ENCODE data around the gene GATAD2B.
"Not testable (repeated sequence)": the region's sequence is repeated elsewhere in the genome, so short reads cannot be mapped to it uniquely, and the experiment has no call there.

GATAD2B gene

DNA sequence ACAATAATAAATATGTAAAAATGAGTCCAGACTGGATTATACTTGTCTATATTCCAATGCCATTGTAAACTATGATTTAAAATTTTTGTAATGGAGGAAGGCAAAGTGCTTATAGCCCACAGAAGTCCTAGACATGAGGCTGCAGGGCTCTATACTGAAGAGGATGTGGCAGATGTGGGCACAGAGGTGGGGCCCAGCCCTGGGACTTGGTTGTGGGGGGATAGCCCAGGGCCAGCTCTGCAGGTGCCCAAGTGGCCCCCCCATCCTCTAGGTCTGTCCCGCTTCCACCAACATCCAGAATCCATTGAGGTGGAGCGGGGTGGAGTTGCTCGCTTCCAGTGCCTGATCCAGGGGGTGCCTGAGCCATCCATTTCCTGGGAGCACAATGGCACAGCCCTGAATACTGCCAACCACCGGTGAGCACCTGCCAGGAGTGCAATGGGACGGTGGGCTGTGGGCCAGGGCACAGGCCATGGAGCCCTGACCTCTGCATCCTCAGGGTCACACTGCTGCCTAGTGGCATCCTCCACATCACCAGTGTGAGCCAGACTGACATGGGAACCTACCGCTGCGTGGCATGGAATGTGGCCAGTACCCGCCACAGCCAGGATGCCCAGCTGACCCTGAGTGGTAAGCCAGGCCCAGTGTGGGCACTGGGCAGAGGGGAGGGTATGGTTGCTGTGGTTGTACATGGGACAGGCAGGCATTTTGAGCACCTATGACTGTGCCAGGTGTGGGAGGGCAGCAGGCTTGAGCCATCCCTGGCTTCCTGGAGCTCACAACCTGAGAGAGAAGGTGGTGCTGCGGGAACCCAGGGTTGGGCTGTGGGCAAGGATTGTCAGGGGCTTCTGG lies 126.6 kb downstream of the GATAD2B start:
- no peak for DNase-seq (ENCODE audit: low spot score)

DNA sequence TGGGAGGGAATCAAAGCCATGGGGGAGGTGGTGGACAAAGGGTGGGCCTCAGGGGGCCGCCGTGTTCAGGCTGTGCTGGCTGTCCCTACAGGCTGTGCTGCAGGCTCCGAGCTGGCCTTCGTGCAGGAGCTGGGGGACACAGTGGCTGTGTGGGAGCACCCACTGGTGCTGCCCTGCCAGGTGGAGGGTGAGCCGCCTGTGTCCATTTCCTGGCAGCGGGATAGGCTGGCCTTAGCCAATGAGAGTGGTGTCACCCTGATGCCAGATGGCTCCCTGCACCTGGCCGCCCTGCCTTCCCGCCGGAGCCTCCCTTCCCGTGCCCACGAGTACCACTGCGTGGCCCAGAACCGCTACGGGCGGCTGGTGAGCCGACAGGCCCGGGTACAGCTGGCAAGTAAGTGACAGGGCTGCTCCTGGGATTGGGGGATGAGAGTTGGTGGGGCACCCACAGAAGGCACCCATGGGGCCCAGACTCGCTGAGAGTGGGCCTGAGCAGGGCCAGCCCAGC lies 127.4 kb downstream of the GATAD2B start:
- DNase-seq (ENCODE audit: low spot score), result no peak

DNA sequence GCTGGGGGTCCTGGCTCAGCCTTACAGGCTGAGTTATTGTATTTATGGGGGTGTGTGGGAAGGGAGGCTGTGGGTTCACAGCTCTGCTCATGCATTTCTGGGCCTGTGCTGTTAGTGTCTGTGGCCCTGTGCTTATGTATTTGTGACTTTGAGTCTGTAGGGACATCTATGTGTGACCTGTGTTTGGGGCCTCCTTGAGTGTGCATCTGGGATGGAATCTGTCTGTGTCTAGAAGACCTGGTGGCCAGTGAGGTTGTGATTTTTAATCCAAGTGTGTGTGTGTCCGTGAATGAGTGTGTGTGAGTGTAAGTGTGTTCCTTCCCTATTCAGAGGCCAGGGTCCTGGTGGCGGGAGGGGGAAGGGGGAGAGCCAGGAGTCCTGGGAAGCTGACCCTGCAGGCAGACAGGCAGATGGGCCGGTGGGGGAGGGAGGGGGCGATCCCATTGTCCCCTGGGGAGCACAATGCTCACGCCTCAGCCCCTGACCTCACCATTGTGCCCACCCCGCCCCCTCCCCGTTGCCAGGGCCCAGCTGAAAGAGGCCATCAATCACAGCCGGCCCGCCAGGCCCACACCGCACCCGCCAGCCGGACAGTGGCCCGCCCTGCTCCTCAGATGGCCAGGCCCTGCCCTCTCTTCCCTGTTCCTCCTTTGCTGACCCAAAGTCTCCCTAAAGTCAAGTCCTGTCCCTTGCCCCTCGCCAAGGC lies 128.0 kb downstream of the GATAD2B start:
- no peak for DNase-seq (ENCODE audit: low spot score)

GRCh38 chr1:153793973-153794615 lies 128.7 kb downstream of the GATAD2B start:
- no peak for DNase-seq (ENCODE audit: low spot score)

GRCh38 chr1:153793261-153793972 lies 129.4 kb downstream of the GATAD2B start:
- DNase-seq (ENCODE audit: low spot score), result no peak

GRCh38 chr1:153792631-153793041 lies 130.1 kb downstream of the GATAD2B start:
- DNase-seq (ENCODE audit: low spot score), result no peak

DNA sequence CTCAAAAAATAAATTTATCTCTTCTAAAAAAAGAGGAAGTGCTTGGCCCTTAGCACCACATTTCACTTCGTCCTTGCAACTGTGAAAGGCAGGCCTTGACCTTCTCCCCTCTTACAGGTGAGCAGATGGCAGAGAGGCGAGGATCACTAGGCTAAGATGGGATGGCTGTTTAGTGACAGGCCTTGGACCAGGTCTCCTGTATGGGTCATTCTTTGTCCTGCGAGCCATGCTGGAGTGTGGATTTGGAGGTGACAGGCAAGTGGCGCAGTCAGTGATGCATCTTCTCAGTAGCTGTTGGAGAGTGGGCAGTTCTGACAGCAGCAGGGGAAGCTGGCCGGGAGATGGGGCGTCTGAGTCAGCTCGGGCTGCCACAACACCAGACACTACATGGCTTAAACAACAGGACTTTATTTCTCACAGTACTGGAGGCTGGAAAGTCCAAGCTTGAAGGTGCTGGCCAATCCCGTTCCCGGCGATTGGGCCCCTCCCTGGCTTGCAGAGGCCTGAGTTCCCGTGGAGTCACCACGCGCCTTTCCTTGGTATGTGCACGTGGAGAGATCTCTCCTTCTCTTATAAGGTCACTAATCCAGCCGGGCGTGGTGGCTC lies 131.0 kb downstream of the GATAD2B start:
- no peak for DNase-seq (ENCODE audit: low spot score)

DNA sequence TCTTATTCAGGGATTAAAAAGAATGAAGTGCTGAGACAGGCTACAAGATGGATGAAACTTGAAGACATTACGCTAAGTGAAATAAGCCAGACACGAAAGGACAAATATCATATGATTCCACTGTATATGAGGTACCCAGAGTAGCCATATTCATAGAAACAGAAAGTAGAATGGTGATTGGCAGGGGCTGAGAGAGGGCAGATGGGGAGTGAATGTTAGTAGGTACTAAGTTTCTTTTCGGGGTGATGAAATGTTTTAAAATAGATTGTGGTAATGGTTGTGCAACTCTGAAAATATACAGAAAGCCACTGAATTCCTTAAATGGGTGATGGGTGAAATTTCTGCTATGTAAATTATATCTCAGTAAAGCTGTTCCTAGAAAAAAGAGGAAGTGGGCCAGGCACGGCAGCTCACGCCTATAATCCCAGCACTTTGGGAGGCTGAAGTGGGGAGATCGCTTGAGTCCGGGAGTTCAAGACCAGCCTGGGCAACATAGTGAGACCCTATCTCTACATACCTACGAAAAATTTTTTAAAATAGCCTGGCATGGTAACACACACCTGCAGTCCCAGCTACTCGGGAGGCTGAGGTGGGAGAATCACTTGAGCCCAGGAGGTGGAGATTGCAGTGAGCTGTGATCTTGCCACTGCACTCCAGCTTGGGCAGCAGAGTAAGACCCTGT lies 131.7 kb downstream of the GATAD2B start:
- DNase-seq (ENCODE audit: low spot score), result peak; percentile 32

DNA sequence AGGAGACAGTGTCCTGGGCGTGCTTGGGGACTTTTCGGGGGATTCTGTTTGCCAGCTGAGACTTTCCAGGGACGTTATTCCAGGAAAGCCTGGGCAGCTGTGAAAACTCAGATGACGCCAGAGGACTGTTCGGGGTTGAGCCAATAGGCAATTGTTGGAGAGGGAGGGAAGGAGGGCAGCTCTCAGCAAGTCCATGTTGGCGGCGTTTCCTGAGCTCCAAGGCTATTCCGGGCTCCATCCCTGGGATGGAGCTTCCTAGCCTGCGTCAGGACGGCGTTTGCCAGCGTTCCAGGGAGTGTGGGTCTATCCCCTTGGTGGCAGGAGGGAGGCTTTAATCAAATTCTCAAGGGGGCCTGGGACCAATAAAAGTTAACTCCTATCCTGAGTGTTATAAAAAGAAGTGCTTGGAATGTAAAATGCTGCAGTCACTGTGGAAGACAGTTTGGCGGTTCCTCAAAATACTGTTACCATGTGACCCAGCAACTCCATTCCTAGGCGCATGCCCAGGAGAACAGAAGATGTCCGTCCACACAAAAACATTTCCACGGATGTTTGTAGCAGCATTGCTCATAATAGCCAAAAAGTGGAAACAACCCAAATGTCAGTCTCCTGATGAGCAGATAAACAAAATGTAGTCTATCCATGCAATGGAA lies 132.3 kb downstream of the GATAD2B start:
- no peak for DNase-seq (ENCODE audit: low spot score)

DNA sequence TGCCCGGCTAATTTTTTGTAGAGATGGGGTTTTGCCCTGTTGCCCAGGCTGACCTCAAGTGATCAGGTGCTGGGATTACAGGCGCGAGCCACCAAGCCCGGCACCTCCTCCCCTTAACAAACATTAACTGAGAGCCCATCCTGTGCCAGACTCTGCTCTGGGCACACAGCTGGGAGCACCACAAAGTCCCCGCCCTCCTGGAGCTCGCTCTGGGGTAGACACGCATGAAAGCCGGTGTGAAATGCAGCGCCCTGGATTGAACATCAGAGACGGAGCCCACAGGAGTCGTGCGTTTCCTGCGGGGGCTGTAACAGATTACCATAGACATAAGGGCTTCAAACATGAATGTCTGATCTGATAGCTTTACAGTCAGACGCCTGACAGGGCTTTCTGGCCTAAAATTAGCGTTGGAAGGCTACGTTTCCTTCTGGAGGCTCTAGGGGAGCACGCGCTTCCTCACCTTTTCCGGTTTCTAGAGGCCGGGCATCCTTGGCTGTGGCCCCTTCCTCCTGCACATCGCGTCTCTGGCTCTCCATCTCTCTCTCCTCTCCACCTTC lies 133.2 kb downstream of the GATAD2B start:
- no peak for DNase-seq (ENCODE audit: low spot score)

- no peak for DNase-seq (ENCODE audit: low spot score)
These were observed 136.6 kb downstream of the GATAD2B start for GRCh38 chr1:153786038-153786790.

- DNase-seq (ENCODE audit: low spot score), result peak; percentile 93
These were observed 139.3 kb downstream of the GATAD2B start for GRCh38 chr1:153783233-153784190.

DNA sequence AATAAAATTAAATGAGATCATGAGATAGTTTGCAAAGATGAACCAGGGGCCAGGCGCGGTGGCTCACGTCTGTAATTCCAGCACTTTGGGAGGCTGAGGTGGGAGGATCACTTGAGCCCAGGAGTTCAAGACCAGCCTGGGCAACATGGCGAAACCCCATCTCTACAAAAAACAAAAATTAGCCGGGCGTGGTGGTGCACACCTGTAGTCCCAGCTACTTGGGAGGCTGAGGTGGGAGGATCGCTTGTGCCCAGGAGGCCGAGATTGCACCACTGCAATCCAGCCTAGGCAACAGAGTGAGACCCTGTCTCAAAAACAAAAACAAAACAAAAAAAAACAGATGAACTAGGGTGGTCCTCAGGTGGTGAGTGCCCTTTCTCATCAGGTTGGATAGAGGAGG lies 140.1 kb downstream of the GATAD2B start:
- DNase-seq (ENCODE audit: low spot score), result not testable (repeated sequence)

DNA sequence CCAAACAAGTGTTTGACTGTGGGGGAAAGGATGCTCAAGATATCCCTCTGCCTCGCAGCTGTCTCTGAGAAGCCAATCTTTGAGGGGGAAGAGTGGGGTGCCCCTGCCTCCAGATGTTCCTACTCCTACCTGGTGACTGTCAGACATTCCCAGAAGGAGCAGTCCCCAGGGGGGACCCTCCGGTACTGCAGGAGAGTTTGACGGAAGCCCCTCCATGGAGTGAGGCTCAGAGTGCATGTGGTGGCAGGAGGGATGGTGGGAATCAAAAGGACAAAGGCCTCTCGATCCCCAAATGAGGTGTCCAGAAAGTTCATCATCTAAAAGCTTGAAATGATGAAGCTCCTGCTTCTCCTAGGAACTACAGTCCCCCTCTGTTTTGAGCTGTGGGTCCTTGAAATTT lies 142.2 kb downstream of the GATAD2B start:
- DNase-seq (ENCODE audit: low spot score), result no peak

- no peak for DNase-seq (ENCODE audit: low spot score)
These were observed 142.8 kb downstream of the GATAD2B start for GRCh38 chr1:153779781-153780541.

DNA sequence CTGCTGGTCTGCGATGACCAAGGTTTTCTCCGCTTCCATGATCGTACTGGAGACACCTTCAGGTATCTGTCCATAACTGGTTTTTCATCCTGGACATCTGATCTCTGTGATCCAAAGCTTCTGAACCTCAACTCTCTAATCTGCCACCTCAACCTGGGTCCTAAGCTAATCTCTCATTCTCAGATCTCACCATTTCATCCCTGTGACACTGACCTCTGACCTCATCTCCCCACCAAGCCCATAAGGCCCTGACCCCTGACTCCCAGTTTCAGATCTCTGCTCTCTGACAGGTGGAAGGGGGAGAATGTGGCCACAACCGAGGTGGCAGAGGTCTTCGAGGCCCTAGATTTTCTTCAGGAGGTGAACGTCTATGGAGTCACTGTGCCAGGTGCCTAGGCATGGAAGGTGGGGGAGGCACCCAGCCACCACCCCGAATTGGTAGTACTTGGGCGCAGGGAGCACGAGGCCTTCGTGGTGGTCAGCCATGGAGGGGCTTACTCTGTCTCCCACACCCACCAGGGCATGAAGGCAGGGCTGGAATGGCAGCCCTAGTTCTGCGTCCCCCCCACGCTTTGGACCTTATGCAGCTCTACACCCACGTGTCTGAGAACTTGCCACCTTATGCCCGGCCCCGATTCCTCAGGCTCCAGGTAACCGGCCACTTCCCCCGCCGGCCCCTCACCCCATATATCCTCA lies 143.8 kb downstream of the GATAD2B start:
- no peak for DNase-seq (ENCODE audit: low spot score)

Data from CD4-positive, alpha-beta T cell treated with Interleukin-2 at 100 ng/mL for 4 hours (primary cell).